Activated naive CD4-positive, alpha-beta T cell (primary cell): ENCODE measurements around the gene MOV10.
"Not testable (repeated sequence)": the region's sequence is repeated elsewhere in the genome, so short reads cannot be mapped to it uniquely, and the experiment has no call there.

Experiments
- DNase-seq, 4 experiments: peaks; one replicate each; lab custom pipeline; 2025; lab: John Stamatoyannopoulos, UW

Gene MOV10

DNA sequence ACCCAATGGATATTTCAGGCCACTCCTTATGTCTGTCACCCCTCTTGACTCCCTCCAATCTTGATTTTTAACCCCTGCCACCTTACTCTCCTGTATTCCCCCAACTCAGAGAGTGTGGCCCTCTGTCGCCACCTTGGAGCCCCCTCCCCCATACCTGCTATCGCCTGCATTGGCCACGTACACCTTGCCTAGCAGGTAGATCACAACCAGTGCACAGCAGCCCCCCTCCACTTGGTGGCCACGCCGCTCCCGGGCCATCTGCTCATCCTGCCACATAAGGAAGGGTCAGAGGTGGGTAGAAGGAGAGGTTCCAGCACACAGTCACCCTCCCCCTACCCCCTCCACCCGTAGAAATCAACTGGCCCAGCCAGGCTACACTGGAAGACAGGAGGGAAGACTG lies 37.7 kb downstream of the MOV10 start:
- no peak for DNase-seq

DNA sequence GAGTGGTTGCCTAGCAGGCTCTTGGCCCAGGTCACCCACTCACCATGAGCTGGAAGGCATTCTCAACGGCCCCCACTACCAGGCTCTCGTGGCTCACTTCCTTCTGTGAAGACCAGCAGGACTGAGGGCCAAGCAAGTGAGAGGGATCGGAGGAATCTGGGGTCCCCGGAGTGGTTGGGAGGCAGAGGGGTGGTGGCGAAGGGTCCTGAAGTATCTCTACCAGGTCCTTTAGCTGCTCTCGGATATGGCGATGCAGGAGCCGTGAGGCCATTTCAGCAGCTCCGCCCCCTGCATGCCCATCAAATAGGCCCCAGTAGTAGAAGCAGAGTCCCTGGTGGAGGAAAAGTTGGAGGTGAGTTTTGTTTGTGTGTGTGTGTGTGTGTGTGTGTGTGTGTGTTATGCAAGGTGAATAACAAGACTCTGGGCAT lies 38.3 kb downstream of the MOV10 start:
- no peak for DNase-seq

DNA sequence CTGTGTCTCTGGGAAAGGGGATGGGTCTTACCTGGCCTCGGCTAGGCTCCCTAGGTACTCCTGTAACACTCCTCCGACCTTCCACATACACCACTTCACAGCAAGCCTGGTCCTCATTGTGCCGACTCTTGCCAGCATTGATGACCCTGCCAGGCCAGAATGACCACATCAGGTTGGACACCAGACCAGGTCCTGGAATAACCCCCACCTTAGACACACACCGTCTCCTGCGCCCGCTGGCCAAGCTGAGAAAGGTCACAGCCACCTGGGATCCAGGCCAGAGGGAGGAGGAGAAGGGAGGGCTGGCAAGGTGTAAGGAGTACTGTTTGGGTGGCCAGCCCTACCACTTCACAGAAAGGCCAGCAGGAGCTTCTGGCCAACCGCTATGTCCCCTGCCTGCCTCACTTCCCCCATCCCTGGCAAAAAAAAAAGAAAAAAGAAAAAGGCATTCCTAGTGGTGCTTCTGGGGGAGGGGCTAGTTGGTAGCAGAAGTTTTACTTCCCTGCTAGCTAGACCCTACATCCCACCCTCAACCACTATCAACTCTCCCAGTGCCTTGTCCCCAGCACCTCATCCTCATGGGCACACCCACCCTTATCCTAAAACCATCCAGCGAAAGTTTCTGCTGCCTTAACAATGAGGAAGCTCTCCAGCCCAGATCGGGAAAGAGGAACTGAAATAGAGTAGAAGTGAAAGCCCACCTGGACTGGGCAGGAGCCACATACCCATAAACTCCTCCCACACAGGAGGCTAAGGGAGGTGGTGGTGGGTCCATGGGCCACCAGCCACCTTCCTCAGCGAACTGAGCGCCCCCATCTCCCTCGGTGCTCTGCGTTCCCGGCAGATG lies 39.2 kb downstream of the MOV10 start:
- DNase-seq, result no peak

DNA sequence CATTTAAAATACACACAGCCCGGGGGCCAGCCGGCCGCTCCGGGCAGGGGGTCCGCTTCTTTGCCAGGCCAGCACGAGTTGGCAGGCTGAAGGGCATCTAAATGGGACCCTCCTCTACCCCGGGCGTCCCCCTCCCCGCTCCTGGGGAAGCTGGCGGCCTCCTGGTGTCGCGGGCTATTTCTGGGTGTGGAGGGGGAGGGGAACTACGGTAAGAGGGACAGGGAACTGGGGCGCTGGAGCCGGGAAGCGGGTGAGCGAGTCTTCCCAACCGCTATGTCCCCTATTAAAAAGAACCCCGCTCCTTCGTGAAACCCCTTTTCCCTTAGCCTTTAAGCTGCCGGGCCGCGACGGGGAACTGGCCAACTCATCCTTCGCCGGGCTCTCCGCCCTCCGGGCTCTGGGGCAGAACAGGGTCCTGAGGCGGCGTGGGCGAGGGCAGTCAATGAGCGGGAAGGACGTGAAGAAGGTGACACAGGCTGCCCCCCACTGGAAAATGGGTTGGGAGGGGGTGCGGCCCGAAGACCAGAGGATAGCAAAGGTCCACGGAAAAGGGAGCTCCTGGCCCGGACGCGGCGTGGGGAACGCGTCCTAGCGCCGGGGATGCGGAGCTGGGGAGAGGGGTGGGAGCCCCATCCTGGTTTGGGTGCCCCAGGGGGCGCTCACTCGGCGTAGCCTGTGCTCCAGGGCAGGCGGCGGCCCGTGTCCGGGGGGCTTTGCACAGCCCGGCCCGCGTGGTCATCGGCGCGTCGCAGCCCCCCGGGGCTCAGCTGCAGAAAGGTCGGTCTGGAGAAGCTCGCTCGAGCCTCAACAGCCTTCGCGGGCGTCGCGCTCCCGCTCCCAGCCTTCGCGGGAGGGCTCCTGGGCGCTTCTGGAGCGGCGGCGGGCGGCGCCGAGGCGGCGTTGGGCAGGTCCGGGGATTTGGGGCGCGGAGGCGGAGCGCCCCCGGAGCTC lies 40.1 kb downstream of the MOV10 start:
- no peak for DNase-seq

DNA sequence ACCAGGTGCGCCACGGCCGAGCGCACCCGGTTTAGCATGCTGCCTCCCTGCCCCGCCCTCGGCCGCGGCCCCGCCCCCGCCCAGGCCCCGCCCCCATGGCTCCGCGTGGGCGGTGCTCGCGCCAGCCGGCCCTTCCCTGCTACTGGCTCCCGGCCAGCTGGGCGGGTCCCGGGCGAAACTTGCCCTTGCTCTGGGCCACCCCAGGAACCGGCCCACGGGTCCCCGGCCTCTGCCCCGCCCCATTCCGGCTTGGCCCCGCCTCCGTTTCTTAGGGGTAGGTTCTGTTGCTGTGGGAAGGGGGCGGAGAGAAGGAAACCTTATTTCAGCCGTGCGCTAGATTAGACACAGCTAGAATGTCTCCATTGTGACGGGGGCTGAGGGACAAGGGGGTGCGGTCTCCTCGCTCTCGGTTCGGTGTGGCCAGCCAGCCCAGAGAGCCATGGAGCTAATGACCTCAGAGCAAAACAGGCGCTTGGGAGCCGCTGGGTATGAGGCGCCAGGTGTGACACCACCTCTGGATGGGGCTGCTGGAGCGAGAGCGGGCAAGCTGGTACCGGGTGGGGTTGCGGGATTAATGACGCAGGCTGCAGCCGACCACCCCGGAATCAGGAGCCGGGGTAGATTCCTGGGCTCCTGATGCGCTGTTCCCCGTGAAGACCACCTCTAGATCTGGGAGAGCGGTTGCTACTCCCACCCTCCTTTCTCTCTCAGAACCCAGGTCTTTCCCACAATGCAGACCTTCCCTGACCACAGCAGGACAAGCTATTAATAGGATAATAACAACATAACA lies 41.0 kb downstream of the MOV10 start, which contains the start of gene PPM1J:
PPM1J (minus strand) TSS at position 69 of the 790 bp plus-strand sequence; CDS start at position 38, 31 bp downstream.
- peak; percentile 67 to 96 (median 80) for DNase-seq

DNA sequence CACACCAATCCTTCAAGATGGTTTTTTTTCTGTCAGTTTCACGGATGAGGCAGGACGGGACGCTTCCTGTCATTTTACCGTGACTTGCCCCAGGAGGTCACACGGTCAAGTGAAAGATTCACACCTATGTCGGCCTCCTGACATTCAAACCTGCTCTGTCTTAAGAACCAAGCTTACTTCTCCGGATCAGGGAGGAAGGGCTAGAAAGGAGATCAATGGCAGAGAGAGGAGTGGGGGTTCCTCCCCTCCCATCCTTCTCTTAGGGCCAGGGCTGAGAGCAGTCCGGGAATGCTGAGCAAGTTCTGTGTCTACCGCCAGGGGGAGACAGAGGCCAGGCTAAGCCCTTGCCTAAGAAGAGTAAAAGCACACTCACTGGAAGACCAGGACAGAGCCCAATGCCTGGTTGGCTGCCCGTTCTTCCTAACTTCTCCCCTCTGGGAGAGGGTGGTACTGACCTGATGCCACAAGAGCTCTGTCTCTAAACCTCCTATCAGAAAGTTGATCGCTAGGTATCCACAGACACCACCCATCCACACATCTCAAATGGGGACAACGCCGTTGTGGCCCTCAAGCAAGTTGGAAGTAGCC lies 41.8 kb downstream of the MOV10 start:
- DNase-seq, result peak; percentile 45 to 63 (median 52)

DNA sequence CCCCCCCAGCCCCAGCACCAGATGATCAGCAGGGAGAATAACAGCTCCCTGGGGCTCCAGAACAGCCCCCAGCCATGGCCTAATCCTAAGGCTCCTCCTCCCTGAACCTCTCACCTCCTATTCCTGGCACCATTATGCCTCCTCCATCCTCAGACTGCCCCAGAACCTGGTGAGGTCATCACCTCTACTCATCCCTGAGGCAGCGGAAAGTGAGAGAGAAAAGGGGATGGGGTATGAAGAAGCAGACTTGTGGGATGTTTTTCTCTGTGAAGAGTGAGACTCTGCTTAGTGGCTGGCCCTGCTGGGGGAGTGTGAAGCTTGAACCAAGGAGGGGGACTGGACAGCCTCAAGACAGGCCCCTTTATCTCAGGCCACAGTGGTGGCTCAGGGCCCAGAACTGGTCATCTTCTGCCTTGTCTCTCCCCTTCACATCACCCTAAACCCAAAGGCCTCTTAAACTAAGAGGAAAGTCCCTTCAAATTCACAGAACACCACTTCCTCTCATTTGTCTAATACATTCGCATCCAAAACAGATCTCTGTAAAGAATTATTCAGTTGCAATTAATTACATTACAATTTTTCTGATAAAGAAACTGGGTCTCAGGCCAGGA lies 42.9 kb downstream of the MOV10 start:
- DNase-seq, result no peak

DNA sequence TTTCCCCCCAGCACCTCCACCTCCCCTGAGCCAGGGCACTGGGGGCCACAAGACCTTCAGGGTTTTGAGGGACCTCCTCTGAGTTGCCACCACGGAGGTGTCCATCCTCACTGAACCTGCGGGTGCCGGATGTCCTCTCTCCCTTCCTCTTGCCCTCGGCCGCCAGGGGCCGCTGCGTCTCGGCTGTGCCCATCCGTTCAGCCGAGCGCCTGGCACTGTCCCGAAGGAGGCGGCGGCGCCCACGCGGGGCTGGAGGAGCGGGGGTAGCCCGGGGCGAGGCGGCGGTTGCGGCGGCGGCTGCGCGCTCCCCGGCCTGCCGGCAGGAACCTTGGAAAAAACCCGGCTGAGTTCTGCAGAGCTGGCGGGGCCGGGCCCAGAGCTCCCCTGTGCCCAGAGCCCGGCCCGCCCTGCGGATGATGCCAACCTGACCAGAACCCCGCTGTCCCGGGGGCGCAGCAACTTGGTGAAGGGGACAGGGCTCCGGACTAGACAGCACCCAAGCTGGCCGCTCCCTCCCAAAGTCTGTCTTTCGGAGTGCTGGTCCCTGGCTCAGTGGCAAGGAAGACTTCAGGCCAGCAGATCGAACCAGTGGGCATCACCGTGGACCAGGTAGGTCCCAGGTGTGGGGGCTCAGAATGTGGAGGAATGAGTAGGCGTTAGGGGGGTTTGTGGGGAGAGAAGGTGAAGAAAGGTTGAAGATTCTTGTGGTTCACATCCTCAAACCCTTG lies 44.4 kb downstream of the MOV10 start:
- DNase-seq, result peak; percentile 41 to 72 (median 48)

DNA sequence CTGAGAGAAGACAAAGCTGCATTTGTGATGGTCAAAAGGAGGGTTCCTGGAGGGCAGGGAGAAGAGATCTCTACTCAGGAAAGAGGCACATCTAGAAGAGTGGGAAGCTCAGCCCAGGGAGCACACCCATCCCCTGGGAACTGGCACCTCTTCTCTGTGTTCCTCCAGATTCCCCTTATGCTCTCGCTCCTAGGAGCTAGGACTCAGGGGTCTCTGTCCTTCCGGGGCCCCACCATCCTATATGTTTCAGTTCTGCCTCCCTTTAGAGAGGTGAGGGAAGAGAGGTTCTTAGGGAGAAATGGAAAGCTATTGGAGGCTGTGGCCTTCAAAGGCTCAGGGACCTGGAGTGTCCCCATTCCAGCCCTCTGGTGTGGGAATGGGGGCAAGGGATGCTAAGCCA lies 45.2 kb downstream of the MOV10 start:
- no peak for DNase-seq

DNA sequence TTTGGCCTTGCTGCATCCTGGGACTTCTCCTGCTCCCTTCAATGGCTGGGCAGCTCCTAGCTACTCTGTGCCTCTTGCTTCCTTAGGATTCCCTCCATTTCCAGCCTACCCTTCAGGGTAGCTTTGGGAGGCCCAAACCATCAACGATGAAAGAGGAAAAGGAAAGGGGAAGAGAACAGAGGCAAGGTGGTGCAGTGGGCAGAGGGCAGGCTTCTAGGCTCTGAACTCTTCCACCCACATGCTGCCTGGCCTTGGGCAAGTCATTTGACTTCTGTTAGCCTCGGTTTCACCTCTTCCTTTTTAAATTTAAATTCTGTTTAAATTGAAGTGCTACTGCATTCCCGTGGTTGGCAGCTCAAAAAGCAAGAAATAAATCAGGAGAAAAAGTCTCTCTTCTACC lies 46.3 kb downstream of the MOV10 start:
- DNase-seq, result no peak

DNA sequence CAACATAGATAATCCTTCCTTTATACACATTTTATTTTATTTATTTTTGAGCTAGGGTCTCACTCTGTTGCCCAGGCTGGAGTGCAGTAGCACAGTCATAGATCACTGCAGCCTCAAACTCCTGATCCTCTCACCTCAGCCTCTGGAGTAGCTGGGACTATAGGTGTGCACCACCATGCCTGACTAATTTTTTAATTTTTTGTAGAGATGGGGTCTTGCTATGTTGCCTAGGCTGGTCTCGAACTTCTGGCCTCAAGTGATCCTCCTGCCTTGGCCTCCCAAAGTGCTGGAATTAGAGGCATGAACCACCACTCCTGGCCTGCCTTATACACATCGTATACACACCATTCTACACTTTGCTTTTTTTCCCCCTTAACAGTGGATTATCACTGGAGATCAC lies 46.8 kb downstream of the MOV10 start:
- DNase-seq, result not testable (repeated sequence)

DNA sequence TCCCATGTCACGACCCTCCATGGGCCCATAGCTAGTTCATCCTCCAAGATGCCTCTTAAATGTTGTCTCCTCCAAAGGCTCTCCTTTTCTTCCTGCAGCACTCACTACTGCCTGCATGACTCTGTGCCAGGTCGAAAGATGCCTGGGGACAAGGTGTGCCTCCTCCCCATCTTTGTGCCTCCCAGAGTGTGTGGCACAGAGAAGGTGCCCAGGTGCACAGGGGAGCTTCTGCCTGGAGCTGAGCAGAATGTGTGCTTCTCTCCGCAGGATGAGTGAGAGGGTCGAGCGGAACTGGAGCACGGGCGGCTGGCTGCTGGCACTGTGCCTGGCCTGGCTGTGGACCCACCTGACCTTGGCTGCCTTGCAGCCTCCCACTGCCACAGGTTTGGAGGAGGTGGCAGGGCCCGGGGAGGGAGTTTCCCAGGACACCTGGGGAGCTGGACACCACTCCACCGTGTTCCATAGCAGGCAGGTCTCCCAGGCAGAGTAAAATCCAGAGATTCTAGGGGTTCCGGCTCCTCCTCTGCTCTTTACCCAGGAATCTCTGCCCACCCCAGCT lies 47.6 kb downstream of the MOV10 start:
- no peak for DNase-seq

DNA sequence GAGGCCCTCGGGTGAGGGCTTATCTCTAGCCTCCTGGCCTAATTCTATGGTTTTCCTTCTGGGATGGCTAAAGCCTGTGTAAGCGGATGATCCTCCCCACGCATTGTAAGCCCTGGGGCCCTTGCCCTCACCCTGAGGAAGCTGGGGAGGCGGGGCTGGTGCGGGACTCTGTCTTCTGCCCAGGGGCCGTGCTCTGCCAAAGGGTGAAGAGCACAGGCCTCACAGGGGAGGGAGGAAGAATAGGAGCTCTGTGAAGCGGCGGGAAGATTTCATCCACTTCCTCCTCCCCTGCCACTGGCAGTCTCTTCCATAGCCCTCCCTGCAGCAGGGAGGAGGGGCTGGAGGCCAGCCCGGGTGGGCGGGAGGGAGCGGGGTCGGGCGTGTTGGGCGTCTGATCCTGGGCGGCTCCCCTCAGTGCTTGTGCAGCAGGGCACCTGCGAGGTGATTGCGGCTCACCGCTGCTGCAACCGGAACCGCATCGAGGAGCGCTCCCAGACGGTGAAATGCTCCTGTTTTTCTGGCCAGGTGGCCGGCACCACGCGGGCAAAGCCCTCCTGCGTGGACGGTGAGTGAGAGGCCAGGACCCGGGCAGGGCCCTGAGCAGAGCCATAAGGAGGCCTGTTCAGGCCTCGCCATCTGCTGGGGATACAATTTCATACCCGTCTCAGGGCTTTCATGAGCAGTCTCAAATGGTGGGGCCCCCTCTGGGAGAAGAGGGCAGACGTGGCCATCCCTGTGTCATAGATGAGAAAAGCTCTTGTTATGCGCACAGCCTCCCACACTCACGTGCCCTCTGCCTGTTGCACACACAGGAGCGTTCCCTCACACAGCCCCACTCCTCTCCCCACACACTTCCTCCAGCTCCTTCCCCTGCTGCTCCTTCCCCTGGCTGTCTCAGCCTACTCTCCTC lies 48.4 kb downstream of the MOV10 start:
- no peak for DNase-seq

DNA sequence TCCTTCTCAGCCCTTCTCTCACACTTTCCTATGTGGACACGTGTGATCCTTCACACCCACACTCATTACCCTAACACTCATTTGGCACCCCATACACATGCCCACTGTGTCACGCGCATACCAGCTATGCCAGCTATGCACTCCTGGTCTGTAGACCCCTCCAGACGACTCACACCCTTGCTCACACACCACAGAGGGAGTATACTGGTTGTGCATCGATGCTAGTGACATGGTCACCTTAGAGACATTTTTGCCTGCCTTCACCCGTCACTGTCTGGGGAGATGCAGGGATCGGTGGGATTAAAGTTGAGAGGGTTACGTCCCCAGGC lies 49.0 kb downstream of the MOV10 start:
- DNase-seq, result no peak

DNA sequence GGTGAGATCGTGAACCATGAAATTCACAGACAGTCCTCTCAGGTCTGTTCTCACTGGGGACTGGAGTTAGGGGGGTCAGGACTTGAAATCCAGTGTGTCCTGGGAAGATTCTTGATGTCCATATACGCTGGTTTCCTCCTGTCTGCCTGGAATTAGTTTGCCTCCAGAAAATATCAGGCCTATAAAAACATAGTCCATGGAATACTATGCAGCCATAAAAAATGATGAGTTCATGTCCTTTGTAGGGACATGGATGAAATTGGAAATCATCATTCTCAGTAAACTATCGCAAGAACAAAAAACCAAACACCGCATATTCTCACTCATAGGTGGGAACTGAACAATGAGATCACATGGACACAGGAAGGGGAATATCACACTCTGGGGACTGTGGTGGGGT lies 49.8 kb downstream of the MOV10 start:
- not testable (repeated sequence) for DNase-seq

DNA sequence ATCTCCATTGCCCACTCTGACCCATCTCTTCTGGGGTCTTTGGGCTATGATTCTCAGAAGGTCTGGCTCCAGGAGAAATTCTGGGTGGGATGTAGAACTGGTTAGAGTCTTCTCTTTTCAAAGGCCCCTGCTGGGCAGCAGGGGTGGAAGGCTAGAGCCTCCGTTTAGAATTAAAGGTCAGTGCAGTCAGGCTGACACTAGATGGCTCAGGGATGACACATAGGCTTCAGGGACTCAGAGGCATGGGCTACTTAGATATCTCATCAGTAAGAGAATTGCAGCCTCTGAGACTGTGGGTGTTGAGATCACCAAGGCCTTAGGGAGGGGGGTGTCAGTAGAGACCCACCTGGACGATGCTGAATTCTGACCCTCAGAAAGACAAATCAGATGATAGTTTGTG lies 53.3 kb downstream of the MOV10 start:
- DNase-seq, result no peak

DNA sequence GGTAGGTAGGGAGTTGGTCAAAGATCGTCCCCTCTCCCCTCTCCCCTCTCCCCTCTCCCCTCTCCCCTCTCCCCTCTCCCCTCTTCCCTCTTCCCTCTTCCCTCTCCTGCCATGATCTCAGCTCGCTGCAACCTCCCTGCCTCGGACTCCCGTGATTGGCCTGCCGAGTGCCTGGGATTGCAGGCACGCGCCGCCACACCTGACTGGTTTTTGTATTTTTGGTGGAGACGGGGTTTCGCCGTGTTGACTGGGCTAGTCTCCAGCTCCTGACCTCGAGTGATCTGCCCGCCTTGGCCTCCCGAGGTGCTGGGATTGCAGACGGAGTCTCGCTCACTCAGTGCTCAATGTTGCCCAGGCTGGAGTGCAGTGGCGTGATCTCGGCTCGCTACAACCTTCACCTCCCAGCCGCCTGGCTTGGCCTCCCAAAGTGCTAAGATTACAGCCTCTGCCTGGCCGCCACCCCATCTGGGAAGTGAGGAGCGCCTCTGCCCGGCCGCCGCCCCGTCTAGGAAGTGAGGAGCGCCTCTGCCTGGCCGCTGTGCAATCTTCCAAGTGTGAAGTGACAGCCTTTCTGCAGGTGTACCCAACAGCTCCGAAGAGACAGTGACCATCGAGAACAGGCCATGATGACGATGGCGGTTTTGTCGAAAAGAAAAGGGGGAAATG lies 54.0 kb downstream of the MOV10 start:
- not testable (repeated sequence) for DNase-seq

DNA sequence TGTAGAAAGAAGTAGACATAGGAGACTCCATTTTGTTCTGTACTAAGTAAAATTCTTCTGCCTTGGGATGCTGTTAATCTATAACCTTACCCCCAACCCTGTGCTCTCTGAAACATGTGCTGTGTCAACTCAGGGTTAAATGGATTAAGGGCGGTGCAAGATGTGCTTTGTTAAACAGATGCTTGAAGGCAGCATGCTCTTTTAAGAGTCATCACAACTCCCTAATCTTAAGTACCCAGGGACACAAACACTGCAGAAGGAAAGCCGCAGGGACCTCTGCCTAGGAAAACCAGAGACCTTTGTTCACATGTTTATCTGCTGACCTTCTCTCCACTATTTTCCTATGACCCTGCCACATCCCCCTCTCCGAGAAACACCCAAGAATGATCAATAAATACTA lies 54.6 kb downstream of the MOV10 start:
- not testable (repeated sequence) for DNase-seq

DNA sequence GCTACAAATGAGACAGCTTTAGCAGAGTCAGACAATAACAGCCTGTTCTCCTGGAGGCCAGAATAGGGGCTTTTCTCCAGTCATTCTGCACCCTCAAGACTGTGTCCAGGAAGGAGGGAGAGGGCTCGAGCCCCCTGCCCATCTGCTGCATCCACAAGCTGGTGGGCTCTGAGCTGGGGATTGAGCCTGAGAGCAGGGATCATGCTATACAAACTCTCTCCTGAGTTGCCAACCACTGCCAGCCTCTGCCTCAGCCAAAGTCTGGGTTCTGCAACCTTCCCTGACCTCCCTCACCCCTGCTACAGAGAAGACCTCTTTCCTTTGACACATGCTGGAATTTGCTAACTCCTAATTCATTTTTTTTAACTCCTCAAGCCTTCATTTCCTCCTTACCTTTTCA lies 55.5 kb downstream of the MOV10 start:
- no peak for DNase-seq
